ENCODE results near the gene GNPDA2. TPM values are rescaled to one million over a fixed set of nuclear protein-coding genes. Genes with fewer than 3 reads are reported as not detected.

GNPDA2 gene
- total and polyA plus RNA-seq, 9 of the 15 experiments (the other 6 are each of a cell fraction or from before 2014, with no cell fraction given) = 10.6 to 20.4 (median 13.0) TPM

DNA sequence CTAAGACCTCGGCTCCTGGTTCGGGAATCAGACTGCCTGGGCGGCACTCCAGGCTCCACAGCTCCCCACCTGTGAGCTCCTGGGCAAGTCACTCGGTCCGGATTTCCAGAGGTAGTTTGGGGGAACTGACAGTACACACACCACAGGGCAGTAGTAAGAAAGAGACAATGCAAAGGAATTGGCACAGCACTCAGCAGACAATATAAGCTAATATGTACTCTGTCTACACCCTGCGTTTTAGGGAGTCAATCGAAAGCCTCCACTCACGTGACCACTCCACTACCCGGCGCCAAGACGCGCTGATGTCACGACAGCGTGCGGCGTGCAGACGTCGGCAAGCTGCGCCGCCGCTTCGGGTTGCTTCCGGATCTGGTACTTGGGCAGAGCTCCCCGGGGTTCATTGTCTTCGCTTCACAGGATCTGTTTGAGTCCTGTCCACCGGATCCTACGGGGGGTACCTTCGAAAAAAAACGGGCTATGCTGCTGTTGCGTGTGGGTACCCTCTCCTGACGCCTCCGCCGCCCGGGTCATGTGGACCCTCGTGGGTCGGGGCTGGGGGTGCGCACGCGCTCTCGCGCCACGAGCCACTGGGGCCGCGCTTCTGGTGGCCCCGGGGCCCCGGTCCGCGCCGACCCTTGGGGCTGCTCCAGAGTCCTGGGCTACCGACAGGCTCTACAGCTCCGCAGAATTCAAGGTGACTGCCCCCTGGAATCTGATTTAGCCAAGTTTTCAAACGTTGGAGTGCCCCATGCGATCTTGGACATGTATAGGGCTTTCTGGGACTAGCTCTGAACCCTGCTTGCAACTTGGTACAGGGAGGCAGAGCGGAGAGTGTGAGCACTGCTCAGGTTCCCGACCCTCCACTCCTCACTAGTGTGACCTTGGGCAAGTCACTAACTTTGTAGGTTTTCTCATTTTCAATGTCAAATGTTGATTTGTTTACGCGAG lies 48.0 kb downstream of the GNPDA2 start, which contains the start of gene GUF1 (continued):
- TF ChIP-seq PRPF4 (IDR thresholded peaks at IDR 0.05; ENCODE audit: insufficient read depth, low read depth, low read length, poor library complexity, severe bottlenecking) = peak; percentile 47
- peak; percentile 70 for TF ChIP-seq POLR2H (tag; IDR thresholded peaks at IDR 0.05; ENCODE audit: low read depth)
- no peak for TF ChIP-seq ZNF586 (CRISPR knock-in tag; conservative IDR thresholded peaks at IDR 0.05)
- TF ChIP-seq, protein P1, sequence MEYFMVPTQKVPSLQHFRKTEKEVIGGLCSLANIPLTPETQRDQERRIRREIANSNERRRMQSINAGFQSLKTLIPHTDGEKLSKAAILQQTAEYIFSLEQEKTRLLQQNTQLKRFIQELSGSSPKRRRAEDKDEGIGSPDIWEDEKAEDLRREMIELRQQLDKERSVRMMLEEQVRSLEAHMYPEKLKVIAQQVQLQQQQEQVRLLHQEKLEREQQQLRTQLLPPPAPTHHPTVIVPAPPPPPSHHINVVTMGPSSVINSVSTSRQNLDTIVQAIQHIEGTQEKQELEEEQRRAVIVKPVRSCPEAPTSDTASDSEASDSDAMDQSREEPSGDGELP (CRISPR knock-in tag; IDR thresholded peaks at IDR 0.05; ENCODE audit: borderline replicate concordance) = peak; percentile 56; the same call in 1 of the 2 replicates
- peak; percentile 89 to 91 for TF ChIP-seq NRF1 (conservative IDR thresholded peaks at IDR 0.05 in 1 of 2, IDR thresholded peaks at IDR 0.05 in 1 of 2)
- no peak for TF ChIP-seq HDAC8 (tag; IDR thresholded peaks at IDR 0.05)
- TF ChIP-seq SOX6 (IDR thresholded peaks at IDR 0.05) = 0 out of 2 replicates have a peak, but pooled peaks have one; percentile 7
- TF ChIP-seq, protein P2, sequence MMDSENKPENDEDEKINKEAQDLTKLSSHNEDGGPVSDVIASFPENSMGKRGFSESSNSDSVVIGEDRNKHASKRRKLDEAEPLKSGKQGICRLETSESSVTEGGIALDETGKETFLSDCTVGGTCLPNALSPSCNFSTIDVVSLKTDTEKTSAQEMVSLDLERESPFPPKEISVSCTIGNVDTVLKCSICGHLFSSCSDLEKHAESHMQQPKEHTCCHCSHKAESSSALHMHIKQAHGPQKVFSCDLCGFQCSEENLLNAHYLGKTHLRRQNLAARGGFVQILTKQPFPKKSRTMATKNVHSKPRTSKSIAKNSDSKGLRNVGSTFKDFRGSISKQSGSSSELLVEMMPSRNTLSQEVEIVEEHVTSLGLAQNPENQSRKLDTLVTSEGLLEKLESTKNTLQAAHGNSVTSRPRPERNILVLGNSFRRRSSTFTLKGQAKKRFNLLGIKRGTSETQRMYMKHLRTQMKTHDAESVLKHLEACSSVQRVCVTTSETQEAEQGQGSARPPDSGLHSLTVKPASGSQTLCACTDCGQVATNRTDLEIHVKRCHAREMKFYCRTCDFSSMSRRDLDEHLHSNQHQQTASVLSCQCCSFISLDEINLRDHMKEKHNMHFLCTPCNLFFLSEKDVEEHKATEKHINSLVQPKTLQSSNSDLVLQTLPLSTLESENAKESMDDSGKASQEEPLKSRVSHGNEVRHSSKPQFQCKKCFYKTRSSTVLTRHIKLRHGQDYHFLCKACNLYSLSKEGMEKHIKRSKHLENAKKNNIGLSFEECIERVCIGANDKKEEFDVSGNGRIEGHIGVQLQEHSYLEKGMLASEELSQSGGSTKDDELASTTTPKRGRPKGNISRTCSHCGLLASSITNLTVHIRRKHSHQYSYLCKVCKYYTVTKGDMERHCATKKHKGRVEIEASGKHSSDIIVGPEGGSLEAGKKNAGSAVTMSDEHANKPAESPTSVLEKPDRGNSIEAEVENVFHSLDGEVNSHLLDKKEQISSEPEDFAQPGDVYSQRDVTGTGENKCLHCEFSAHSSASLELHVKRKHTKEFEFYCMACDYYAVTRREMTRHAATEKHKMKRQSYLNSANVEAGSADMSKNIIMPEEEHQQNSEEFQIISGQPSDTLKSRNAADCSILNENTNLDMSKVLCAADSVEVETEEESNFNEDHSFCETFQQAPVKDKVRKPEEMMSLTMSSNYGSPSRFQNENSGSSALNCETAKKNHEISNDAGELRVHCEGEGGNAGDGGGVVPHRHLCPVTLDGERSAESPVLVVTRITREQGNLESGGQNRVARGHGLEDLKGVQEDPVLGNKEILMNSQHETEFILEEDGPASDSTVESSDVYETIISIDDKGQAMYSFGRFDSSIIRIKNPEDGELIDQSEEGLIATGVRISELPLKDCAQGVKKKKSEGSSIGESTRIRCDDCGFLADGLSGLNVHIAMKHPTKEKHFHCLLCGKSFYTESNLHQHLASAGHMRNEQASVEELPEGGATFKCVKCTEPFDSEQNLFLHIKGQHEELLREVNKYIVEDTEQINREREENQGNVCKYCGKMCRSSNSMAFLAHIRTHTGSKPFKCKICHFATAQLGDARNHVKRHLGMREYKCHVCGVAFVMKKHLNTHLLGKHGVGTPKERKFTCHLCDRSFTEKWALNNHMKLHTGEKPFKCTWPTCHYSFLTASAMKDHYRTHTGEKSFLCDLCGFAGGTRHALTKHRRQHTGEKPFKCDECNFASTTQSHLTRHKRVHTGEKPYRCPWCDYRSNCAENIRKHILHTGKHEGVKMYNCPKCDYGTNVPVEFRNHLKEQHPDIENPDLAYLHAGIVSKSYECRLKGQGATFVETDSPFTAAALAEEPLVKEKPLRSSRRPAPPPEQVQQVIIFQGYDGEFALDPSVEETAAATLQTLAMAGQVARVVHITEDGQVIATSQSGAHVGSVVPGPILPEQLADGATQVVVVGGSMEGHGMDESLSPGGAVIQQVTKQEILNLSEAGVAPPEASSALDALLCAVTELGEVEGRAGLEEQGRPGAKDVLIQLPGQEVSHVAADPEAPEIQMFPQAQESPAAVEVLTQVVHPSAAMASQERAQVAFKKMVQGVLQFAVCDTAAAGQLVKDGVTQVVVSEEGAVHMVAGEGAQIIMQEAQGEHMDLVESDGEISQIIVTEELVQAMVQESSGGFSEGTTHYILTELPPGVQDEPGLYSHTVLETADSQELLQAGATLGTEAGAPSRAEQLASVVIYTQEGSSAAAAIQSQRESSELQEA (IDR thresholded peaks at IDR 0.05; ENCODE audit: low read depth) = no peak
- no peak for TF ChIP-seq SPI1 (IDR thresholded peaks at IDR 0.05; ENCODE audit: borderline replicate concordance, low read depth, low read length)
- peak; percentile 77 for TF ChIP-seq GTF2E2 (tag; IDR thresholded peaks at IDR 0.05)
- TF ChIP-seq, protein P3, sequence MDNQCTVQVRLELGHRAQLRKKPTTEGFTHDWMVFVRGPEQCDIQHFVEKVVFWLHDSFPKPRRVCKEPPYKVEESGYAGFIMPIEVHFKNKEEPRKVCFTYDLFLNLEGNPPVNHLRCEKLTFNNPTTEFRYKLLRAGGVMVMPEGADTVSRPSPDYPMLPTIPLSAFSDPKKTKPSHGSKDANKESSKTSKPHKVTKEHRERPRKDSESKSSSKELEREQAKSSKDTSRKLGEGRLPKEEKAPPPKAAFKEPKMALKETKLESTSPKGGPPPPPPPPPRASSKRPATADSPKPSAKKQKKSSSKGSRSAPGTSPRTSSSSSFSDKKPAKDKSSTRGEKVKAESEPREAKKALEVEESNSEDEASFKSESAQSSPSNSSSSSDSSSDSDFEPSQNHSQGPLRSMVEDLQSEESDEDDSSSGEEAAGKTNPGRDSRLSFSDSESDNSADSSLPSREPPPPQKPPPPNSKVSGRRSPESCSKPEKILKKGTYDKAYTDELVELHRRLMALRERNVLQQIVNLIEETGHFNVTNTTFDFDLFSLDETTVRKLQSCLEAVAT (IDR thresholded peaks at IDR 0.05) = no peak

Data from K562 (cell line).